Measurements from ENCODE around the gene RHOT2.

The RHOT2 gene

GRCh38 chr16:716200-716568 is 48.3 kb downstream of the RHOT2 start:
- no peaks in the 10 kb centered on the region for H3K9me3 Mint-ChIP-seq
- peak overlapping the region in 1 of 3 experiments; percentile 63 for H3K27ac Mint-ChIP-seq
- peak overlapping the region; percentile 78 to 80 (median 78) for H3K4me3 Mint-ChIP-seq
- H3K27me3 Mint-ChIP-seq (ENCODE audit: low read depth), result peaks cover 23% of the 10 kb centered on the region
- peaks cover 15% of the 10 kb centered on the region for H3K4me1 Mint-ChIP-seq
- H3K36me3 Mint-ChIP-seq (ENCODE audit: low read depth), result no peaks in the 10 kb centered on the region
- no peak for TF ChIP-seq CTCF (IDR thresholded peaks at IDR 0.05; ENCODE audit: unreplicated experiment in 3 of 3)

GRCh38 chr16:716768-717325 is 48.9 kb downstream of the RHOT2 start:
- Mint-ChIP-seq H3K4me3 (peak overlapping the region; percentile 78 to 80 (median 78)), H3K9me3 (no peaks in the 10 kb centered on the region), H3K4me1 (peaks cover 15% of the 10 kb centered on the region), H3K36me3 (ENCODE audit: low read depth) (no peaks in the 10 kb centered on the region), H3K27me3 (ENCODE audit: low read depth) (peaks cover 21% of the 10 kb centered on the region), H3K27ac (no peak overlapping the region)
- no peak for TF ChIP-seq CTCF (IDR thresholded peaks at IDR 0.05; ENCODE audit: unreplicated experiment in 3 of 3)

DNA sequence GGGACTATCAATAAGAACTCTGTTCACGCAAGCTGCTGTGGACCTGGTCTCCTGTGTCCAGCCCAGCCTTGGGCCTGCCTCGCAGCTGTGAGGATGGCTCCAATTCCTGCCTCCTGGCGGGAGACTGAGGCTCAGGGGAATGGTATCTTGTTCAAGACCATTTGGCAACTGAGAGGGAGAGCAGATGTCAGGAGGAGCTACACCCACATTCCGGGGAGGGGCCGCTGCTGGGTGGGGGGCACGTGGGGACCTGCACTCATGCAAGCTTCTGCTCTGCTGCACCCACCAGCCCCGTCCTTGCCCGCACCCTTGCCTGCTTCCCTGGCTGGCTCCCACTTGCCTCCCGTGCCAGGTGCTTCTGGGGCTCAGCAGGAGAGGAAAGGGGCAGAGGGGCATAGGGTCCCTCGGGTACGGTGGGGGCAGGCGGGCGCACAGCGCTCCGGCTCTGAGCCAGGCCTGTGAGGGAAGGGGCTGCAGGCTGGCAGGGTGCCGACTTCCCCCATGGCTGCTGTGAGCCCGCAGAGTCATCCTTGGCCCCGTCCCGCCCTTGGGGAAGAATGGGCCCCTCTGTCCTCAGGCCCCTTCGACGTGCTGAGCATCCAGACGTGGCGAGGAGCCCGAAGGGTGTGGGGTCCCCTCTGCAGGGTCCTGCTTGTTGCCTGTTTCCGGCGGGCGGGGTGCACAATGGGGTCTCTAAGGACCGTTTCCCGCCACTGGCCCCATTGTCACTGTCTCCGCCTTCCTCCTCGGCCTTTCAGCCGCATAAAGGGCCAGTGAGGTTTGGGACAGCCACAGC is 49.7 kb downstream of the RHOT2 start:
- Mint-ChIP-seq H3K36me3 (ENCODE audit: low read depth) (no peaks in the 10 kb centered on the region), H3K27me3 (ENCODE audit: low read depth) (peaks cover 19% of the 10 kb centered on the region), H3K4me3 (peak overlapping the region in 1 of 3 experiments; percentile 30), H3K9me3 (no peaks in the 10 kb centered on the region), H3K27ac (no peak overlapping the region), H3K4me1 (peaks cover 14% of the 10 kb centered on the region)
- TF ChIP-seq CTCF (IDR thresholded peaks at IDR 0.05; ENCODE audit: unreplicated experiment in 3 of 3), result no peak

- Mint-ChIP-seq H3K27me3 (ENCODE audit: low read depth) (peaks cover 17% of the 10 kb centered on the region), H3K9me3 (no peaks in the 10 kb centered on the region), H3K36me3 (ENCODE audit: low read depth) (no peaks in the 10 kb centered on the region), H3K4me1 (peaks cover 11% of the 10 kb centered on the region), H3K27ac (no peak overlapping the region), H3K4me3 (peak overlapping the region in 2 of 3 experiments; percentile 88 to 90)
- TF ChIP-seq CTCF (IDR thresholded peaks at IDR 0.05; ENCODE audit: unreplicated experiment in 3 of 3), result no peak
Measured at GRCh38 chr16:718389-718788, 50.5 kb downstream of the RHOT2 start.

DNA sequence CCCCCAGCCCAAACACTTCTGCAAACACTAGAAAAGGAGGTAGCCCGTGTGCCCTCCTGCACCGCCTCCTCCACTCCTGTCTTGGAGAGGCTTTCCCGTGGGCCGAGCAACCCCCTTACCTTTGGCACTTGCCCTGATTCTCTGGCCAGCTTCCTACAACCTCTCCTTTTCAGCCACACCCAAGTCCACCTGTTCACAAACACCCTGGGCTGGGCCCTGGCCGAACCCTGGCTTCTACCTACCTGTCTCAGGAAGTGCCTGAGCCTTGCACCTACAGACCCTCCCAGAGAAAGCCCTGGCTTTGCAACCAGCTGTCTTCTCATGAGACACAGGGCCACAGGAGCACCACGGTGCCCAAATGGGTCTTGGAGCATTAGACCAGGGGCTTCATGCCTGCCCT is 51.0 kb downstream of the RHOT2 start:
- Mint-ChIP-seq H3K36me3 (ENCODE audit: low read depth) (no peaks in the 10 kb centered on the region), H3K27ac (peak overlapping the region in 2 of 3 experiments; percentile 48 to 51), H3K27me3 (ENCODE audit: low read depth) (peaks cover 13% of the 10 kb centered on the region), H3K4me3 (peak overlapping the region; percentile 84 to 90 (median 88)), H3K9me3 (no peaks in the 10 kb centered on the region), H3K4me1 (peaks cover 11% of the 10 kb centered on the region)
- no peak for TF ChIP-seq CTCF (IDR thresholded peaks at IDR 0.05; ENCODE audit: unreplicated experiment in 3 of 3)

All from nephron (organoid).